Lower leg skin (tissue), 3 donors: ENCODE results near the gene LMF1.

Experiments
- CTCF ChIP-seq, 3 donors: fragments of 450-650 bp; IDR thresholded peaks; one replicate each; pipeline ENCODE4 v1.5.1; 2016; ENCODE audit warnings: antibody characterized with exemption in 3 of 3, mild to moderate bottlenecking in 3 of 3, moderate library complexity in 2 of 3
- POLR2A ChIP-seq, 2 donors: fragments of 450-650 bp; IDR thresholded peaks; one replicate each; pipeline ENCODE4 v1.6.1; 2016 to 2017; ENCODE audit warnings: antibody characterized with exemption in 2 of 2, mild to moderate bottlenecking in 1 of 2, moderate library complexity in 1 of 2

DNA sequence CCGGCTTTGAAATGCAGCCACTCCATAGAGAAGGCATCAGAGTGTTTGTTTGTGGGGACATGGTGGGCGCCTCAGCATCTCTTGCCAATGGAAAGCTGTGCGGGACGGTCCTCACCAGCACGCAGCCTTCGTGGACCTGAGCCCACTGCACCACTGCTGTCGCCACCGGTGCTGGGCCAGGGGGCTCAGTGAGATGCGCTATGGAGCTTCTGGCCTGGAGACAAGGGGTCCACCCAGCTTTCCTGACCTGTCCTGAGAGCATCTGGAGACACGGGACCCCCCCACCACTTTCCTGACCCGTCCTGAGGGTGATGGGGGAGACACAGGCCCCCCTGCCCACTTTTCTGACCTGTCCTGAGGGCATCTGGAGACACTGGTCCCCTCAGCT, 79.4 kb downstream of the LMF1 start:
- TF ChIP-seq CTCF (IDR thresholded peaks at IDR 0.05), result no peak
- TF ChIP-seq POLR2A (IDR thresholded peaks at IDR 0.05), result no peak
